ENCODE results near the gene SYMPK. TPM values are rescaled to one million over a fixed set of nuclear protein-coding genes. Genes with fewer than 3 reads are reported as not detected.
A peak's percentile ranks its signal among the peaks of the same experiment; 100 is the strongest.

Gene SYMPK
- total RNA-seq, 1 donor: 37.1 TPM

GRCh38 chr19:45773384-45773783 is 89.6 kb downstream of the SYMPK start:
- H3K4me3 ChIP-seq (ENCODE audit: low read depth, low read length): no peak overlapping the region
- TF ChIP-seq CTCF (IDR thresholded peaks at IDR 0.05; ENCODE audit: insufficient read depth, low read depth, low read length): no peak
- no peak for DNase-seq (ENCODE audit: low read depth)

GRCh38 chr19:45772912-45773311 is 90.0 kb downstream of the SYMPK start:
- no peak for TF ChIP-seq CTCF (IDR thresholded peaks at IDR 0.05; ENCODE audit: insufficient read depth, low read depth, low read length)
- H3K4me3 ChIP-seq (ENCODE audit: low read depth, low read length): no peak overlapping the region
- no peak for DNase-seq (ENCODE audit: low read depth)

DNA sequence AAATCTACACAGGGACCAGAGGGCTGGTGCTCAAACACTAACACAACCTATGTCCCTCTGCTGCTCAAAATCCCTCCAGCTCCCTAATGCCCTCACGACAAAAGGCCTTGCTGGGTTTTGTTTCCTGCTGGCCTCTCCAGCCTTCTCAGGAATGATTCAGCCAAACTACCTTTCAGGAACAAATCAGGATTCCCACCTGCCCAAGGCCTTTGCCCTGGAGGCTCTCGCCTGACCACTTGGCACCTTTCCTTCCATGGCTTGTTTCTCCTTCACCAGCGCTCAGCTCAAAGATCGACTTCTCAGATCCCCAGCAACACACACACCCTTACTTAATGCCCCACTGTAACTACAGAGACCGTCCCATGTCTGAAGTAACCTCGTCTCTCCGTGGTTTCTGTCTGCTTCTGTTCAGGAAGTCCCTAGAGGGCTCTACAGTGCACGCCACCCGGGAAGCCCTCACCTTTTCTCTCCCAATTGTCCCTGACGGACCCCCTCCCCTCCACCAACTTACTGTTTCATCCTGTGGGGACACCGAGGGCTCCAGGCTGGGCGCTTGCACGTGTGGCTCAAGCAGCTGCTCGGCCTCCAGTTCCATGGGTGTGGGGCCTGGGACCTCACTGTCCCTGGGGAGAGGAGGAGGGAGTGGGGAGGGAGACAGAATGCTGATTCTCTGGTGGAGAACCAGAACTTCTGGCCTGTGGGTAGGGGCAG is 90.7 kb downstream of the SYMPK start:
- no peak for DNase-seq (ENCODE audit: low read depth)
- no peak for TF ChIP-seq CTCF (IDR thresholded peaks at IDR 0.05; ENCODE audit: insufficient read depth, low read depth, low read length)
- H3K4me3 ChIP-seq (ENCODE audit: low read depth, low read length): no peak overlapping the region

GRCh38 chr19:45771311-45771933 is 91.5 kb downstream of the SYMPK start:
- no peak overlapping the region for H3K4me3 ChIP-seq (ENCODE audit: low read depth, low read length)
- no peak for DNase-seq (ENCODE audit: low read depth)
- no peak for TF ChIP-seq CTCF (IDR thresholded peaks at IDR 0.05; ENCODE audit: insufficient read depth, low read depth, low read length)

DNA sequence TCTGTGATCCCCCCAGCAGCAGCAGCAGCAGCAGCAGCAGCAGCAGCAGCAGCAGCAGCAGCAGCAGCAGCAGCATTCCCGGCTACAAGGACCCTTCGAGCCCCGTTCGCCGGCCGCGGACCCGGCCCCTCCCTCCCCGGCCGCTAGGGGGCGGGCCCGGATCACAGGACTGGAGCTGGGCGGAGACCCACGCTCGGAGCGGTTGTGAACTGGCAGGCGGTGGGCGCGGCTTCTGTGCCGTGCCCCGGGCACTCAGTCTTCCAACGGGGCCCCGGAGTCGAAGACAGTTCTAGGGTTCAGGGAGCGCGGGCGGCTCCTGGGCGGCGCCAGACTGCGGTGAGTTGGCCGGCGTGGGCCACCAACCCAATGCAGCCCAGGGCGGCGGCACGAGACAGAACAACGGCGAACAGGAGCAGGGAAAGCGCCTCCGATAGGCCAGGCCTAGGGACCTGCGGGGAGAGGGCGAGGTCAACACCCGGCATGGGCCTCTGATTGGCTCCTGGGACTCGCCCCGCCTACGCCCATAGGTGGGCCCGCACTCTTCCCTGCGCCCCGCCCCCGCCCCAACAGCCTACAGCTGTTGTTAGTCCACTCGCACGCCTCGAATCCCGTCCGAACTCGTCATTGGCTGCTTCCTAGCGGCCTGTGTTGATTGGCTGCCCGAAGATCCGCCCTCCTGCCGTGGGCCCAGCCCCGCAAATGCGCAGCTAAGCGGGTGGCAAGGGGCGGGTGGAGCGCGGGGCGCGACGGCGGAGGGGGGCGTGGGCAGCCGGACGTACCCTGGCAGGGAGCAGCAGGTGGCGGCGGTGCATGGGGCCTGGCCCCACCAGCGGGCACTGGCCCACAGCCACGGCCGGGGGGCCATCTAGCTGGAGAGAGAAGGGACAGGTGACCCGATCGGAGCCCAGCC is 92.5 kb downstream of the SYMPK start:
- peak; percentile 99 for DNase-seq (ENCODE audit: low read depth)
- H3K4me3 ChIP-seq (ENCODE audit: low read depth, low read length): peak overlapping the region; percentile 73
- peak; percentile 85 for TF ChIP-seq CTCF (IDR thresholded peaks at IDR 0.05; ENCODE audit: insufficient read depth, low read depth, low read length)

DNA sequence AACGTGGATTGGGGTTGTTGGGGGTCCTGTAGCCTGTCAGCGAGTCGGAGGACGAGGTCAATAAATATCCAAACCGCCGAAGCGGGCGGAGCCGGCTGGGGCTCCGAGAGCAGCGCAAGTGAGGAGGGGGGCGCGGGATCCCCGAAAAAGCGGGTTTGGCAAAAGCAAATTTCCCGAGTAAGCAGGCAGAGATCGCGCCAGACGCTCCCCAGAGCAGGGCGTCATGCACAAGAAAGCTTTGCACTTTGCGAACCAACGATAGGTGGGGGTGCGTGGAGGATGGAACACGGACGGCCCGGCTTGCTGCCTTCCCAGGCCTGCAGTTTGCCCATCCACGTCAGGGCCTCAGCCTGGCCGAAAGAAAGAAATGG is 93.1 kb downstream of the SYMPK start:
- H3K4me3 ChIP-seq (ENCODE audit: low read depth, low read length): peak overlapping the region; percentile 73
- peak; percentile 46 for DNase-seq (ENCODE audit: low read depth)
- no peak for TF ChIP-seq CTCF (IDR thresholded peaks at IDR 0.05; ENCODE audit: insufficient read depth, low read depth, low read length)
